HG03469 (cell line): Measurements from ENCODE around the gene IFT74.

Experiments
- ATAC-seq: cut with Tn5 transposase; IDR thresholded peaks from one replicate; pipeline ENCODE4 v1.9.1; 2021; ENCODE audit warnings: mild to moderate bottlenecking, moderate library complexity, moderate number of reproducible peaks; ENCODE audit not compliant: unreplicated experiment

The IFT74 gene

DNA sequence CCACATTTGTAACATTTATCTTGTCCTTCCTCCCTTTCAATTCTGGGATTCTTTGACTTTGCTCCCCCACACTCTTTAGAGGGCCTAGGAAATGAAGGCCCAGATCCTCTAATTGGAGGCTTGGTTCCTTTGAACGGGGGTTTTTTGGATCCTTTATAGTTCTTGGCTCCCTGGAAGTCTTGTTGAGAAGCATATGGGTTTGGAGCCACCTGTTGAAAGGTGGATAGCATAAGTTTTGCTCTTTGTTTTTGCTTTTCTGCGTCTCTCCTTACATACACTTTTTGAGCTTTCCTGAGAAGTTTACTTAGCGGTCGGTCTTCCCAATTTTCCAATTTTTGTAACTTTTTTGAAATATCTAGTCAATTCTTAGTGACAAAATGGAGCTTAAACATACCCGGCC, 17.8 kb downstream of the IFT74 start:
- no peak for ATAC-seq

DNA sequence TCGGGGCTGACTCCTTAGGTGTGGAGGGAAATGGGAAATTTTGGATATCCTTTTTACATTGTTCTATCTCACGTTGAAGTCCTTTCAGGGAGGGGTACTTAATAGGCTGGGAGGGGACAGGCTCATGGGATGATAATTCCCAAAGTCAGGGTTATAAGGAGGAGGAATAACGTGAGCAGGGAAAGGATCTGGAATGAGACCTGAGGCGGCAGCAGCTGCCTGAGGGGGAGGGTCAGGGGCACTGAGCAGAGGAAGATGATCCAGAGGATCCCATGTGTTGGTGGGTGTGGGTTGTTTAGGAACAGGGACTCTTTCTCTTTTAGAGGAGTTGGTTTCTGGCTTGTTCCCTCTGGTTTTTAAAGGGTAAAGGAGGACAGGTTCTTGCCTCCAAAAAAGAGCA, 18.7 kb downstream of the IFT74 start:
- ATAC-seq: no peak

DNA sequence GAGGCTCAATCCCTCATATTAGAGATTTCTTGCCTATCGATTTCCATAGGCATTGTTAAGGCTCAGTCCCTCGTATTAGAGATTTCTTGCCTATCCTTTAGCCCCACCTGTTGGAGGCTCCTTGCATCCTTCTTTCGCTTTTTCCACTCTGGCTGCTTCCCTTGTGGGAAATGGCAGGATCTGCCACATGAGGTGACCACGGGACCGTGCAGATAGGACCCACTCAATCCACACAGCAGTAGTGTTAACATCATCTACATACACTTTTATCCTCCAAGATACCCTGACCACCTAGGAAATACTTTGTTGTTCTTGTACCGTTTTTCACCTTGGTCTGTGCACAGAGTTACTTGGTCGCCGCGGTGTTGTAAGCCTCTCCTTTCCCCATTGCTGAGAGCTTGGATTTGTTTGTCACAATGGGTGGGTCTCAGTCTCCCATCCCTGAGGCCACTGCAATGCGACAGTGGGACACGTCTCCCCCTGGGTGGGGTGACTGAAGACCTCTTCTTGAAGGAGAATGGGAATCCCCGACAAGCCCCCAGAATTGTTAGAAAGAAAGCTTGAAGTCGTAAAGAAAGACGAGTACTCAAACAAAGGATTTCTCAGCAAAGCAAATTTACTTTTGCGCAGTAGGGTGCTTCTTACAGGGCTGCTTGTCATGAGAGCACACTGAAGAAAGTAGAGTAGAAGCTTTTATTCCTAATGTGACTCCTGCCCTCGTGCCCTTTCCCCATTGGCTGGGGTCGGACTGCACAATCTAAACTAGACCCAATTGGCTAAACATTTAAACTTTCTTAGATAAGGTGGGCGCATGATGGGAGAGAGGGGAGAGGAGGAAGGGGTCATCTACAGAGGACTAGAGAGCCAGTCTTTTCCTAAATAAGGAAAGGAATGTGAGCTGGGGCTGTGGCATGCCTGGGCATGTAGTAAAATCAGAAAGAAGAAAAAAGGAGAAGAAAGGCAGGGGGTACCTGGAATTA, 19.8 kb downstream of the IFT74 start:
- ATAC-seq: no peak

DNA sequence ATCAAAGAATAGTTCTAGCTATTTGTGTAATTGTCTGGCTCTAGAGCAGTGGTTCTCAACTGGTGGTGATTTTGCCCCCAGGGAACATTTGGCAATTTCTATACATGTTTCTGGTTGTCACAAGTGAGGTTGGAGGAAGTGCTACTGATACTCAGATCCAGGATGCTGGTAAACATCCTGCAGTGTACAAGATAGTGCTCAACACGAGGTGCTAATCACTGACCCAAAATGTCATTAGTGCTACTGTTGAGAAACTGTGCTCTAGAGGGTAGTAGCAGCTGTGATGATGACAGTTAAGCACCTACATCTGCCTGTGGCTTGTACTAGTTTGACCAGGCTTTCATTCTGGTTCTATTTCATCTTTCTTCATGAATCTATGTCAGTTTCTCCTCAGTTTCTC, 27.1 kb downstream of the IFT74 start:
- ATAC-seq: no peak

DNA sequence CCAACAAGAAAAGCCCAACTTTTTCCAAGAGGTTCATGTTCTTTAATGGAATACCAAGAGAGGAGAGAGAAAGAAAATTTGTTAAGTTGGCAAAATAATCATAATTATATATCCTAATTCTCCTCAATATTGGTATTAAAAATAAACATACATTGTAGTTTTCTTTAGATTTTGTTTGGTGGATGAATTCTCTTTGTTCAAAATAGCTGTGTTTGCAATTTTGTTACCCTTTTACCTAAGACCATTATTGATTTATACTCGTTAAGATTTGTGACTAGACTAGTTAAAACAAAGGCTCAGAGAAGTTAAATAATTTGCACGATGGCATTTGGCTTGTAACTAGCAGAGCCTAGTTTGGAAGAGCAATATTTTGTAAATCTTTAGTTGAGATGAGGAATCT, 39.6 kb downstream of the IFT74 start:
- ATAC-seq: no peak

DNA sequence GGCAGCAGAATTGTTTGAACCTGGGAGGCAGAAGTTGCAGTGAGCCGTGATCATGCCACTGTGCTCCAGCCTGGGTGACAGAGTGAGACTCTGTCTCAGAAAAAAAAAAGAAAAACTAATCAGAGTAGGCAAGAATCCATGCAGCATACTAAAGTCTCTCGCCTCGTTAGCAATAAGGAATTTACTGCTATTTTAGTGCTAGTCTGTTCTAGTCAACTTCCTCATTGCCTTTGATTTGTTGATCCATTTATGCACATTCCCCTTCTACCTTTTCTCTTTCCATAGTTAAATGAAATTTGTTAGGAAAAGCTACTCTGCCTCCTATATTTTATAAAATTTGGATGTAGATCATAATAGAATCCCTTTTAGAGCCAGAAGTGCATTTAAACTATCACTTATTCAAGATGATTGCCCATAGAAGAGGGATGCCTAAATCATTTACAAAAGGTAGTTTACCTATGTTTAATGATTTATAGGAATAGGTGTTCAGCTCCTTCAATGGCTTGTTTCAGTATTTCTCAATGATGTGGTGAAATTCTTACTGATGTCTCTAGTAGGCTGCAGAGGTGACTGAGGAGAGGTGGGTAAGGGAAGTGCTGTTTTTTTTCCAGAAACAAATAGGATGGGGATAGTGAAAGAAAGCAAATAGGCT, 47.3 kb downstream of the IFT74 start:
- no peak for ATAC-seq

DNA sequence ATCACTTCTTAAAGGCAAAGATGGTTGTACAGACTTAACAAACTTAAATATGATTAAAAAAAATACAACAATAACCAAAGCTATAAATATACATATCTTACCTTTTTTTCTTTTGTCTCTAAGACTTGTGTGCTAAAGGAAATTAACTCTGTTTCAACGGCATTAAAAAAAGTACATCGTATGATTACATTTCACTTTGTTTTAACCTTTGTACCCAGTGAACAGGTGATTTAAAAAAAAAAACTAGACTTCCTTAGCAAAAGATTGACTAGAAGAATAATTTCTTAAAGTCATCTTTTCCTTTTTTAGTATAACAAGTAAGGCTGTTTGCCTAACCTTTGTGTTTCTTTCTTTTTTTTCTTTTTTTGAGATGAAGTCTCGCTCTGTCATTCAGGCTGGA, 49.3 kb downstream of the IFT74 start, which contains the start of gene LRRC19:
Gene LRRC19 (minus strand): TSS at position 182 of the 400 bp plus-strand sequence. CDS start 5,978 bp downstream, outside the sequence.
- ATAC-seq: no peak

DNA sequence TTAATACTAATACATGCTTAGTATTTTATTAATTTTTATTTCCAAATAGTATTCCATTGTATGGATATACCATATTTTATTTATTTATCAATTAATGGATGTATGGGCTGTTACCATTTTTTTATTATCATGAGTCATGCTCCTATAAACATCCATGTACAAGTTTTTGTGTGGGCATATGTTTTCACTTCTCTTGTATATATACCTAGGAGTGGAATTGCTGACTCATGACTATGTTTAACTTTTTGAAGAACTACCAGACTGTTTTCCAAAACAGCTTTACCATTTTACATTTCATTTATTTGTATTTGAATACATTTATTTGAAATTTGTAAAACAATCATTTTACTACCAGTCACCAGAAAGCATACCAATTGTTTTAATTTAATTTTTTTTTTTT, 63.4 kb downstream of the IFT74 start:
- ATAC-seq: no peak

DNA sequence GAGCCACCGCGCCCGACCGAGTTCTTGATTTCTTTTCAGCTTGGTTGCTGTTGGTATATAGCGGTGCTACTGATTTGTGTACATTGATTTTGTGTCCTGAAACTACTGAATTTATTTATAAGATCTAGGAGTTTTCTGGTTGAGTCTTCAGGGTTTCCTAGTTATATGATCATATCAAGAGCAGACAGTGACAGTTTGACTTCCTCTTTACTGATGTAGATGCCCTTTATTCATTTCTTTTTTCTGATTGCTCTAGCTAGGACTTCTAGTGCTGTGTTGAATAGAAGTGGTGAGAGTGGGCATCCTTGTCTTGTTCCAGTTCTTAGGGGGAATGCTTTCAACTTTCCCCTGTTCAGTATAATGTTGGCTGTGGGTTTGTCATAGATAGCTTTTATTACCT, 66.7 kb downstream of the IFT74 start:
- ATAC-seq: no peak

DNA sequence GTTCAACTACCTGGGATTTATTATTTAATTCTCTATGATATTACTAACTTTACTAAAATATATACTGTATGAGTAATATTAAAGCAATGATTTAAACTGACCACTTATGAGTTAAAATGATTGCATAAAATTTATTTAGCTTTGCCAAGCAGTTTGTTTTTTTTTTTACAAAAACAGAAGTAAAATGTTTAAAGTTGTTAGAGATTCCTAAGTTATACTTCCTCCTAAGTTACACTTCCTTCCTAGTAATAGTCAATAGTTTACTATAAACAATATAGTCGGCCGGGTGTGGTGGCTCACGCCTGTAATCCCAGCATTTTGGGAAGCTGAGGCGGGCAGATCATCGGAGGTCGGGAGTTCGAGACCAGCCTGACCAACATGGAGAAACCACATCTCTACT, 73.0 kb downstream of the IFT74 start:
- no peak for ATAC-seq

DNA sequence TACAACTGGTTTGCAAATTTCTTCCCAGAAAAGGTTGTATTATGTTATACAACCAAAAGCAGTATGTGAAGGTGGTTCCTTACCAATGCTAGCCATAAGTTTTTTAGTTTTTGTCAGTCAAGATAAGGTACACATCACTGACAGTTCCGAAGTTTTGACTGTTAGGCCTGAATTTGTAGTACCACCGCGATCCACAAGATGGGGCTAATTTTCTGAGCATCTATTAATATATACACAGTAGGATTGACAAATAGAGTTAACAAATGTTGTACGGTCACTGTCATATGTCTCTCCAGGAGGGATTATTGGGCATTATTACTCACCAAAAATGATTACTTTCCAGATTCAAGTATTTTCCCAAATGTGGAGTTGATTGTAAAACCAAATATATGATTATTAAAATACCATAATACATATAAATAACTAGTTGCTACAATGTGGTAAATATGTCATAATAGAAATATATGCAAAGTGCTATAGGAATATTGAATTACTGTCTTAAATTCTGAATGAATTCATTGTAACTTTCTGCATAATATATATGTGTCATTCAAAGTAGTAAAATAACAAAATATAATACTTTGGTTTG, 77.7 kb downstream of the IFT74 start:
- peak; percentile 75 for ATAC-seq

DNA sequence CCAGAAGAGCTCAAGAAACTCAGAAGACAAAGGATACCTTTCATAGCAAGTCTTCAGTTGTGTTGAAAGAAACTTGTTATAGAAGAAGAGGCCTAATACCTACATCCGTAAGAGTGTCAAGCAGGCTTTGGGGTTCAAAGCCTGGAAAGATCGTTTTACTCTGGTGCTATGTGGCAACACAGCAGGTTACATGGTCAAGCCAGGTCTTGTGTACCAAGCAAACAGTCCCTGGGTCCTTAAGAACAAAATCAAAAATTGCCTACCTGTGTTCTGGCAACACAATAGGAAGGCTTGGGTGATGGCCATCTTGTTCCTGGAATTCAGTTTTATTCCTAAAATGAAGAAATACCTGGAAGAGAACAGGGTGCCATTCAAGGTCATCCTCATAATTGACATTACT, 81.3 kb downstream of the IFT74 start:
- ATAC-seq: no peak

DNA sequence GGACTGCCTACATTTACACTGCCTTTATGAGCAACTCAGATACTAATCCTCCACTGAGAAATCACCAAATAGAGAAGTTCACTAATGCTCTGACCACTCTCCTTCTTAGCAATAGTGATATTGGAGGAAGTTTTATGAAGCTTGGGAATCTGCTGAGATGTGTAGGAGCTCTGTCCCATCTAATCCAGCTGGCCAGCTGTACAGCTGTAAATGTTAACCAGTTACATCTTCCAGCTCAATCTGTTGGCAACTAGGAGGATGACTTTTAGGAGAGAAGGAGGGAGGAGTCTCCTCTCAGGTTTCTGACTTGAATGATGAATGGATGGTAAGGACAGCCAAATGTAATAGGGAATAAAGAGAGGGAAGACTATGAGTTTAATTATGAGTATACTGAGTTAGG, 85.5 kb downstream of the IFT74 start:
- no peak for ATAC-seq

DNA sequence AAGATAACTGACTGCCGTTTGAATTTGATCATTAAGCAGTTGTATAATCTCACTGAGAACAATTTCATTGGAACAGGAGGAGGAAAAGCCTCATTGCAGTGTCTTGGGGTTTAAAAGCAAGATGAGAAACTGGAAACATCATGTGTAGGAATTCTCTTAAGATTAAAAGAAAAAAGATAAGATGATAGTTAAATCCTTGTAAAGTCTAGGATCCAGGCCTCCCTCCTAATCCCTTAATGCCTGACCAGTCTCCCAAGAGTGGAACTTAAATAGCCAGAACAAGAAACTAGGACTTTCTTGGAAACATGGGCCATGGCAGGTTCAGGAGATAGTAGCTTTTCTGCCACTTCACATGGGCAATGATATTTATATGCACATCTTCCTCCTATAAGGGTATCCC, 86.3 kb downstream of the IFT74 start:
- no peak for ATAC-seq

DNA sequence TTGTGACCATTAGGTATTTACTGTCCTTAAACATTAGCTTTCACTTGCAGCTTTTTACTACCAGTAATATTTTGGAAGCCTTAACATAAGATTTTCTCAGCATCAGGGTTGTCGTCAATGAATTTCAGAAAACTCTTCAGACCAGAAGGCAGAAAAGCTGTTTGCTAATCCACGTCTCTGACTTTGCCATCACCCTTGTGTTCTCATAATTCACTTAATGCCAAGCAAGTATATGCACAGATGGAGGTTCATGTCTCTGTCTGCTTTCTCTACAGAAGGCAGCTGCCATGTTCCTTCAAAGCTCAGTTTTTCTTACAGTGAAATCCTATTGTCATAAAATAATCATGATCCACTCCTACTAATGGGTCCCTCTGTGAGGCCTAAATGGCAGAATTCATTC, 87.0 kb downstream of the IFT74 start:
- ATAC-seq: no peak

DNA sequence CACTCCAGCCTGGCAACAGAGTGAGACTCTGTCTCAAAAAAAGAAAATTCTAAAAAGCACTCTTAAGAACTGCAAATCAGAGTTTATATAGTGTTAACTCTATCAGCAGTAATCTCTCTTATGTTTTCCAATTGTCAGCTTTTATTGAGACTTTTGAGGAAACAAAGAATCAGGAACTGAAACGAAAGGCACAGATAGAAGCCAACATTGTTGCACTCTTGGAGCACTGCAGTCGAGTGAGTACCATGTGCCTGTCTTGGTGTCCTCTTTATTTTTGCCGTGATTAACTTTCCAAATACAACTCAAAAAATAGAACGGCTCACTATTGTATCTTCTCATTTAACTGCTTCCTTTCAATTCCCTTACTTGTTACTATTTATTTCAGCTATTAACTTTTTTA, 90.9 kb downstream of the IFT74 start:
- ATAC-seq: no peak

DNA sequence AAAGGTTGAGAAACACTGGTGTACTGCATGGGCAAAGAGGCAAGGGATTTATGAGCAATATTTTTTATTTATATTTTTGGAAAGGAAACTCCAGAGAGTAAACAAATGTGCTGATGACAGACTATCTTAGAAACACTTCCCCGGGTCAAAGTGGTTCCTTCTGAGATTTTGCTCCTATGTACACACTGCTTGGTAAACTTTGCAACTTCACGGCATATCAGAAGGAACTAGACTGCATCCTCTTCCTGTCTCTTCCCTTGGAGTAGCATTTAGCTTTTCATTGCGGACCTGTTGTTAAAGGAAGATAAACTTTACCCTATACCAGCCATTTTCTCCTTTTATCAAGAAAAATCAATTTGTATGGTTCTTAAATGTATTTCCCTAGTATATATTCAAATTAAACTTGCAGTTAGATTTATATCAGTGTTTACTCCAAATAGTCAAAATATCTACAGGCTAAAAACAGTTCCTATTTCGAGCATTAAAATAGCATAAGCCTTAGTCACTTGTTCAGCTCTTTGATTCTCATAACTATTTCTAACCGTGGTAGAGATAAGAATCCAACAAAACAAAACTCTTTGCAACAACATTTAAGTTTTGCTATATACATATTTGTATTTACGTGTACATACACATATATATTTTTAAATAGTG, 97.3 kb downstream of the IFT74 start:
- ATAC-seq: no peak

DNA sequence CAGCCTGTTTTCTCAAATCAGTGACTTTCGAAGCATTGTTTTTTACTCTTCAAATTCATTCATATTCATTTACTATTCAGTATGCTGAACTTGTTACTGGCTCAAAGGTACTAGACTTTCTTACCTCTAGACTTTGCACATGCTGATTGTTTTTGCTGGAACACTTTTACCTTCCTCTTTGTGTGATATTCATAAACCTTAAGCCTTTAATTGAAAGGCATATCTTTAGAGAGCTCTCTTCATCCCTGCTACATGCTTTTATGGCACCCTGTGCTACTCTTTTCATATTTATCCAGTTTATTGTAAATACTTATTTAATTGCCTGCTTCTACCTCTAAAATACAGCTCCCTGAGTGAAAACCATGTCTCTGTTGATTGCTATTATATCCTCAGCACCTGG, 97.9 kb downstream of the IFT74 start:
- no peak for ATAC-seq

DNA sequence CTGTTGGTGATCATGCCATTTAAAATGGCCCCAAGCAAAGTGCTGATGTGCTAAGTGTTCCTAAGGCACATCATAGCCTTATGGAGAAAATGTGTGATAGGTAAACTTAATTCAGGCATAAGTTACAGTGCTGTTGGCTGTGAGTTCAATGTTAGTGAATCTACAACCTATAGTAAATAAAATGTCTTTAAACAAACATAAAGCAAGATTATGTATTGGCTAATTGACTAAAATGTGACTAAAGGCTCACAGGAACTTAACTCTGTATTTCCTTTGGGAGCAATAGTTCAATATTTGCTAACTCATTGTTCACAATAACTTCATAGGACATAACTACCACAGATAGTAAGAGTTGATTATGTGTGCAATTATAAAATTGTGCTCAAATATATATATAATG, 98.6 kb downstream of the IFT74 start:
- no peak for ATAC-seq

DNA sequence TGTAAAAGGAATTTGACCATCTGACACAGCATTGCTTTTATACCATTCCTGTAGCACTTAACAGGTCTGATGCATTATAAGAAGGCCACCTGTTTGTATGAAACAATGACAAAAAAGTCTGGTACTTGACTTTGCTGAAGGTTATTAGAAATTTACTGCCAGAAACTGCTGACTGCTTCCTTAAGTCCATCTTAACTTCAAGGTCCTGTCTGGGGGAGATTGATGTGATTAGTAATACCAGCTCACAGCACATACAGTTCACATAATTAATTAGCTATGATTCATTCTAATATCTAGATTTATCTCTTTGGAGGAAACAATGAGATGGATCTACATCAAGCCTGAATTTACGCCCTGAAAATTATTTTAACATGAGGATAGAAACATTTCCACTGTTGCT, 103.2 kb downstream of the IFT74 start:
- no peak for ATAC-seq

DNA sequence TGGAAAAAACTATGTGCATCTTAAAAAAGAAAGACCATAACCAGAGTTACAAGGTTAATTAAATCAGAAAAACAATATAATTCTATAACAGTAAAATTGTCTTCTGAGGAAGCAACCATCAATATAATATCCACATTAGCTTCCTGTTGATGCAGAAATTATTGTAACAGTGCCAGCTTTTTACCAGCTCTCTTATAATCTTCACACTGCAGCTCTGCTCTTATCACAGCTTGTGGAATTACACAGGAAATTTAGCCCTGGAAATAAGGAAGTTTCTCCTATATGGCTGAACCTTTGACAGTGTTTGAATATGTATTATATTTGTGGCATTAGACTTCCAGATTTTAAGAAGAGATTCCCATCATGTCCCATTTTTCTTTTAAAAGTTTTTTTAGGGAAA, 103.7 kb downstream of the IFT74 start:
- ATAC-seq: no peak
